Measurements from ENCODE around the gene DNAH6. TPM values are rescaled to one million over a fixed set of nuclear protein-coding genes. Genes with fewer than 3 reads are reported as not detected.

The DNAH6 gene
- total RNA-seq, 1 experiment from 2014 or later, result not detected

DNA sequence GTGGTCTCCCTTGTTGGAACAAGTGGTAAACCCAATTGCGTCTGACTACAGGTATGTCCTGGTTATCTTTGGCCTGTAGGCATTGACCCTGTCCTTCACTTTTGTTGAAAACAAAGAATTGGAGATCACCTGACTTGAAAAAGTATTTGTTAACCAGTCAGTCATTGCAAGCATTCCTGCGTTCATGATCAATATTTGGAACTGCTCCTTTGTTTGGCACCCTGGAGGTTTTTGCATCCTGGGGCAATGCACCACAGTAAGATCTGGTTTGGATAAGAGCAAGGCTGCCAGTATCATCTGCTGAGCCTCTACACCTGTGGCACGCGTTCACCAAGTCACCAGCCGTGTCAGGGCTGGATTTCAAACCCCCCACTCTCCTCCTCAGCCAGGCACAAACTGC lies 115.7 kb downstream of the DNAH6 start:
- TF ChIP-seq, protein P1, sequence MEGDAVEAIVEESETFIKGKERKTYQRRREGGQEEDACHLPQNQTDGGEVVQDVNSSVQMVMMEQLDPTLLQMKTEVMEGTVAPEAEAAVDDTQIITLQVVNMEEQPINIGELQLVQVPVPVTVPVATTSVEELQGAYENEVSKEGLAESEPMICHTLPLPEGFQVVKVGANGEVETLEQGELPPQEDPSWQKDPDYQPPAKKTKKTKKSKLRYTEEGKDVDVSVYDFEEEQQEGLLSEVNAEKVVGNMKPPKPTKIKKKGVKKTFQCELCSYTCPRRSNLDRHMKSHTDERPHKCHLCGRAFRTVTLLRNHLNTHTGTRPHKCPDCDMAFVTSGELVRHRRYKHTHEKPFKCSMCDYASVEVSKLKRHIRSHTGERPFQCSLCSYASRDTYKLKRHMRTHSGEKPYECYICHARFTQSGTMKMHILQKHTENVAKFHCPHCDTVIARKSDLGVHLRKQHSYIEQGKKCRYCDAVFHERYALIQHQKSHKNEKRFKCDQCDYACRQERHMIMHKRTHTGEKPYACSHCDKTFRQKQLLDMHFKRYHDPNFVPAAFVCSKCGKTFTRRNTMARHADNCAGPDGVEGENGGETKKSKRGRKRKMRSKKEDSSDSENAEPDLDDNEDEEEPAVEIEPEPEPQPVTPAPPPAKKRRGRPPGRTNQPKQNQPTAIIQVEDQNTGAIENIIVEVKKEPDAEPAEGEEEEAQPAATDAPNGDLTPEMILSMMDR (conservative IDR thresholded peaks at IDR 0.05; ENCODE audit: low read depth, low read length), result no peak
- no peak for TF ChIP-seq EZH2 (IDR thresholded peaks at IDR 0.05; ENCODE audit: borderline replicate concordance, low read depth, low read length, poor library complexity, severe bottlenecking)
- POLR2A ChIA-PET (ENCODE audit: low non-redundant PET), result no interaction called here
- Histone ChIP-seq H3K36me3 (ENCODE audit: insufficient read depth, low read length, poor library complexity, severe bottlenecking) (no peaks in the 10 kb centered on the region), H3K4me3 (ENCODE audit: low read depth, low read length, poor library complexity, severe bottlenecking) (no peak overlapping the region), H3K9me3 (ENCODE audit: low read depth, low read length, poor library complexity, severe bottlenecking) (no peaks in the 10 kb centered on the region), H3K27me3 (replicated peaks; ENCODE audit: insufficient read depth, low read depth, low read length, poor library complexity) (peaks cover 12% of the 10 kb centered on the region), H3K27ac (ENCODE audit: low read depth, low read length, poor library complexity, severe bottlenecking) (no peak overlapping the region), H3K4me1 (ENCODE audit: insufficient read depth, low read length, poor library complexity, severe bottlenecking) (no peaks in the 10 kb centered on the region)
- intact Hi-C loops (cut with micrococcal nuclease; ENCODE audit: unreplicated experiment), result loop anchor here (1.0 kb wide), 1 partner anchor 137 kb away; no protein-coding TSS in a partner anchor
- CTCF ChIA-PET, result no interaction called here
- BruUV-seq (replicated peaks), result no TSS peak
- DNase-seq (ENCODE audit: low spot score), result no peak

DNA sequence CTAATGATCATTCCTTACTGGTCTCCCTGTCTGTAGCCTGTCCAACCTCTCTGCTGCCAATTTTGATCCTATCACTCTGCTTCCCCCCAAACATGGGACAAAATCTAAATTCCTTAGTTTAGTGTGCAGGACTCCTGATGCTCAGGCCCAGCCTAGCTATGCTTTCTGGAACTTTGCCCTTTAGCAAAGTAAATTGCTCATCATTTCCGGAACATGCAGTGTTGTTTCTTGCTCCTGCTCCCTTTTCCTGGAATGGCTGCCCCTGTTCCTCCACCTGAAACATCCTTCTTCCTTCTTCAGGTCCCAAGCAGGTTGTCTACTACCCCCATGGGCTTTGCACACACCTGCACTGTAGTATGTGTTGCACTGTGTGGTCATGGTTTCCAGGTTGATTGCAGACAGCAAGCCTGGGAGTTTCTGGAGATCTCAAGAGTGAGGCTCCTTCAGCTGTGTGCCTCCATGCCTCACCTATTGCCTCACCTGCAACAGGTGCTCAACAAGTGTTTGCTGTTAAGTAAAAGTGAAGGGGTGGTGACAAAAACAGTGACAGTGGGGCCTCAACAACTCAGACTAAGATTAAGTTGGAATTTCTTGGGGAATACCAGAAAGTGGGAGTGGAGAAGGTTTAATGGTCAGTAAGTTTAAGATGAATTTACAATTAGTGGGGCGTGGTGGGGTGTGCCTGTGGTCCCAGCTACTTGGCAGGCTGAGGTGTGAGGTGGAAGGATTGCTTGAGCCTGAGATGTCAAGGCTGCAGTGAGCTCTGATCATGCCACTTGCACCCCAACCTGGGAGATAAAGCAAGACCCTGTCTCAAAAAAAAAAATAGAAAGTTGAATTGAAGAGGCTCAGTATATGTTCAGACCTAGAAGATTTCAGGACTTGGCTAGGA lies 120.0 kb downstream of the DNAH6 start:
- peaks cover 10% of the 10 kb centered on the region for H3K27me3 ChIP-seq (replicated peaks; ENCODE audit: insufficient read depth, low read depth, low read length, poor library complexity)
- intact Hi-C loops (cut with micrococcal nuclease; ENCODE audit: unreplicated experiment), result no loop called here
- CTCF ChIA-PET, result no interaction called here
- no peak for TF ChIP-seq EZH2 (IDR thresholded peaks at IDR 0.05; ENCODE audit: borderline replicate concordance, low read depth, low read length, poor library complexity, severe bottlenecking)
- TF ChIP-seq, protein P1 (conservative IDR thresholded peaks at IDR 0.05; ENCODE audit: low read depth, low read length), result no peak
- H3K36me3 ChIP-seq (ENCODE audit: insufficient read depth, low read length, poor library complexity, severe bottlenecking), result no peaks in the 10 kb centered on the region
- no peaks in the 10 kb centered on the region for H3K9me3 ChIP-seq (ENCODE audit: low read depth, low read length, poor library complexity, severe bottlenecking)
- no peak for DNase-seq (ENCODE audit: low spot score)
- POLR2A ChIA-PET (ENCODE audit: low non-redundant PET), result no interaction called here
- H3K4me3 ChIP-seq (ENCODE audit: low read depth, low read length, poor library complexity, severe bottlenecking), result no peak overlapping the region
- H3K4me1 ChIP-seq (ENCODE audit: insufficient read depth, low read length, poor library complexity, severe bottlenecking), result no peaks in the 10 kb centered on the region
- BruUV-seq (replicated peaks), result no TSS peak
- no peak overlapping the region for H3K27ac ChIP-seq (ENCODE audit: low read depth, low read length, poor library complexity, severe bottlenecking)

DNA sequence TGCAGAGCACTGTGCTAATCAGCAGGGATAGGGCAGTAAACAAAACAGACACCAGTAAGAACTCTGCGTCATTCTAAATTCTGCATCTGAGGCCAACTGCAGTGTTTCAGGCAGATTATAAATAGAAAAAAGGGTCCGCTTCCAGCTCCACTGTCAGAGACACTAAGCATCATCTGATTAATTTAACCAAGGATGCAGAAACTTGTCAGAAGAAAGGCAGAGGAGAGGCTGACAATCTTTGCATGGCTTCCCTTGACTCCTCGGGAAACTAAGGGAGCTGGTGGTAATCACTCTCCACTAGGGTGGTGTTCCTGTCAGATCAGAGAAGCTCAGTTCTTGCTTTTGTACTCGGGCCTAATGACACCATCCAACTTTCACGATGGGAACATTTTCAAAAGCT lies 123.5 kb downstream of the DNAH6 start:
- DNase-seq (ENCODE audit: low spot score), result no peak
- ChIA-PET POLR2A (ENCODE audit: low non-redundant PET) (no interaction called here), CTCF (no interaction called here)
- TF ChIP-seq EZH2 (IDR thresholded peaks at IDR 0.05; ENCODE audit: borderline replicate concordance, low read depth, low read length, poor library complexity, severe bottlenecking), result no peak
- TF ChIP-seq, protein P1 (conservative IDR thresholded peaks at IDR 0.05; ENCODE audit: low read depth, low read length), result no peak
- intact Hi-C loops (cut with micrococcal nuclease; ENCODE audit: unreplicated experiment), result no loop called here
- BruUV-seq (replicated peaks), result no TSS peak
- Histone ChIP-seq H3K27ac (ENCODE audit: low read depth, low read length, poor library complexity, severe bottlenecking) (no peak overlapping the region), H3K4me3 (ENCODE audit: low read depth, low read length, poor library complexity, severe bottlenecking) (no peak overlapping the region), H3K27me3 (replicated peaks; ENCODE audit: insufficient read depth, low read depth, low read length, poor library complexity) (peaks cover 12% of the 10 kb centered on the region), H3K9me3 (ENCODE audit: low read depth, low read length, poor library complexity, severe bottlenecking) (no peaks in the 10 kb centered on the region), H3K4me1 (ENCODE audit: insufficient read depth, low read length, poor library complexity, severe bottlenecking) (no peaks in the 10 kb centered on the region), H3K36me3 (ENCODE audit: insufficient read depth, low read length, poor library complexity, severe bottlenecking) (no peaks in the 10 kb centered on the region)
